ENCODE results near the gene ZNF76. TPM values are rescaled to one million over a fixed set of nuclear protein-coding genes. Genes with fewer than 3 reads are reported as not detected.

ZNF76 gene
- polyA plus RNA-seq, 1 of the 3 experiments (the other 2 are of a cell fraction) = 19.7 TPM

DNA sequence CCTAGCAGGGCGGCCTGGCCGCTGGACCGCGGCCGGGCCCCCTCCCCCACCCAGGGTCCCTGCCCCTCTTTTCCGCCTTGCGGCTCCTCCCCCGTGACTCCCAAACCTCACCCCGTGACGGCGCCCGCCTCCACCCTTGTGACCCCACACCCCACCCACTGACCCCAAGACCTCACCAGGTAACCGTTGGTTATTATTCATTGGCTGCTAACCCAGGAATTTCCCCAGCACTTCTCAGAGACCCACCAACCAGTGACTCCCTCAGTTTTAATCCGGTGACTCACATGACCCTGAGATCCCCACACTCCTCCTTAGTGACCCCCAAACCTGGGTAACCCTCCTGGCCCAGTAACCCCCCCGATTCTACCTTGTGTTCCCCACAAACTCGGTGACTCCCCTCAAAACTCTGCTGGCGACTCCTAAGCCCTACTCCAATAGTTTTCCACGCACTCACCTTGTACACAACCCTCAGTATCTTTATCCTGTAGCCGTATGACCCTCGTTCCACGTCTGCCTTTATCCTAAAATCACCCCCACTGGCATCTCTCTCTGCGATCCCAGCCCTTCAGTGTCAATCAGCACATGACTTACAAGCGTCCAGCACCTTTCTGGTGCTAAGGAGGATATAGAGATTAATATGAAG is 534 bp downstream of the ZNF76 start (continued):
- no peak for TF ChIP-seq GATA2 (CRISPR knock-in tag; IDR thresholded peaks at IDR 0.05)
- no peak for TF ChIP-seq RXRA (IDR thresholded peaks at IDR 0.05; ENCODE audit: borderline replicate concordance, low read depth)
- TF ChIP-seq MEF2A (IDR thresholded peaks at IDR 0.05; ENCODE audit: borderline replicate concordance, low read depth) = no peak
- no peak for TF ChIP-seq FOXJ3 (CRISPR knock-in tag; IDR thresholded peaks at IDR 0.05)
- TF ChIP-seq, protein P1, sequence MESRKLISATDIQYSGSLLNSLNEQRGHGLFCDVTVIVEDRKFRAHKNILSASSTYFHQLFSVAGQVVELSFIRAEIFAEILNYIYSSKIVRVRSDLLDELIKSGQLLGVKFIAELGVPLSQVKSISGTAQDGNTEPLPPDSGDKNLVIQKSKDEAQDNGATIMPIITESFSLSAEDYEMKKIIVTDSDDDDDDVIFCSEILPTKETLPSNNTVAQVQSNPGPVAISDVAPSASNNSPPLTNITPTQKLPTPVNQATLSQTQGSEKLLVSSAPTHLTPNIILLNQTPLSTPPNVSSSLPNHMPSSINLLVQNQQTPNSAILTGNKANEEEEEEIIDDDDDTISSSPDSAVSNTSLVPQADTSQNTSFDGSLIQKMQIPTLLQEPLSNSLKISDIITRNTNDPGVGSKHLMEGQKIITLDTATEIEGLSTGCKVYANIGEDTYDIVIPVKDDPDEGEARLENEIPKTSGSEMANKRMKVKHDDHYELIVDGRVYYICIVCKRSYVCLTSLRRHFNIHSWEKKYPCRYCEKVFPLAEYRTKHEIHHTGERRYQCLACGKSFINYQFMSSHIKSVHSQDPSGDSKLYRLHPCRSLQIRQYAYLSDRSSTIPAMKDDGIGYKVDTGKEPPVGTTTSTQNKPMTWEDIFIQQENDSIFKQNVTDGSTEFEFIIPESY (IDR thresholded peaks at IDR 0.05; ENCODE audit: borderline replicate concordance, low read depth) = no peak
- TF ChIP-seq FOSL2 (IDR thresholded peaks at IDR 0.05; ENCODE audit: borderline replicate concordance, low read depth) = no peak

- Histone ChIP-seq H3K9me3 (no peaks in the 10 kb centered on the region), H3K4me1 (ENCODE audit: control insufficient read depth in 1 of 2, insufficient read depth in 2 of 2, low read depth in 1 of 2, low read length in 1 of 2) (peaks cover 13 to 14% of the 10 kb centered on the region in 2 experiments; a peak in 3 of 4 replicates), H3K27ac (ENCODE audit: low read depth in 2 of 2, low read length in 1 of 2) (peak overlapping the region; percentile 5 to 79; a peak in 2 of 4 replicates), H3K79me2 (ENCODE audit: insufficient read depth) (peaks cover 49% of the 10 kb centered on the region), H3K4me2 (peak overlapping the region; percentile 87), H3F3A (replicated peaks; ENCODE audit: insufficient read depth) (peaks cover 13% of the 10 kb centered on the region), H3K36me3 (replicated peaks in 1 of 2; ENCODE audit: control insufficient read depth in 1 of 2, insufficient read depth in 2 of 2, low read length in 1 of 2) (peaks cover 0 to 5% of the 10 kb centered on the region in 2 experiments), H3K9me2 (no peaks in the 10 kb centered on the region), H2AFZ (ENCODE audit: low read depth) (0 out of 2 replicates have a peak overlapping the region, but pooled peaks have one; percentile 50), H3K9ac (peak overlapping the region; percentile 77; the same call in 1 of the 2 replicates), H4K20me1 (ENCODE audit: insufficient read depth) (no peaks in the 10 kb centered on the region), H3K4me3 (ENCODE audit: low read depth in 2 of 2, low read length in 1 of 2) (peak overlapping the region; percentile 80 to 95), H3K27me3 (ENCODE audit: insufficient read depth) (no peaks in the 10 kb centered on the region)
- ChIA-PET CTCF (interaction anchor here (1.3 kb wide), 1 partner anchor 20 kb away, joined by 6 read pairs; no protein-coding TSS in a partner anchor), POLR2A (no interaction called here)
- no peak for TF ChIP-seq MEF2A (IDR thresholded peaks at IDR 0.05; ENCODE audit: borderline replicate concordance, low read depth)
- TF ChIP-seq, protein P2, sequence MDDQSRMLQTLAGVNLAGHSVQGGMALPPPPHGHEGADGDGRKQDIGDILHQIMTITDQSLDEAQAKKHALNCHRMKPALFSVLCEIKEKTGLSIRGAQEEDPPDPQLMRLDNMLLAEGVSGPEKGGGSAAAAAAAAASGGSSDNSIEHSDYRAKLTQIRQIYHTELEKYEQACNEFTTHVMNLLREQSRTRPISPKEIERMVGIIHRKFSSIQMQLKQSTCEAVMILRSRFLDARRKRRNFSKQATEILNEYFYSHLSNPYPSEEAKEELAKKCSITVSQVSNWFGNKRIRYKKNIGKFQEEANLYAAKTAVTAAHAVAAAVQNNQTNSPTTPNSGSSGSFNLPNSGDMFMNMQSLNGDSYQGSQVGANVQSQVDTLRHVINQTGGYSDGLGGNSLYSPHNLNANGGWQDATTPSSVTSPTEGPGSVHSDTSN (IDR thresholded peaks at IDR 0.05) = no peak
- TF ChIP-seq EP300 (IDR thresholded peaks at IDR 0.05; ENCODE audit: borderline replicate concordance in 1 of 2, low read depth in 1 of 2, low read length in 1 of 2) = no peak
- no peak for TF ChIP-seq TAF1 (IDR thresholded peaks at IDR 0.05; ENCODE audit: borderline replicate concordance, low read depth, low read length)
- no peak for DNase-seq
- WGBS (ENCODE audit: low lambda C conversion rate) = 95% methylated on average over 6 of the region's 6 CpGs
Observed at GRCh38 chr6:35260591-35261570, 1.3 kb downstream of the ZNF76 start.

Data from SK-N-SH (cell line).